ENCODE measurements around the gene DNAAF1.
A peak's percentile ranks its signal among the peaks of the same experiment; 100 is the strongest.

The DNAAF1 gene

DNA sequence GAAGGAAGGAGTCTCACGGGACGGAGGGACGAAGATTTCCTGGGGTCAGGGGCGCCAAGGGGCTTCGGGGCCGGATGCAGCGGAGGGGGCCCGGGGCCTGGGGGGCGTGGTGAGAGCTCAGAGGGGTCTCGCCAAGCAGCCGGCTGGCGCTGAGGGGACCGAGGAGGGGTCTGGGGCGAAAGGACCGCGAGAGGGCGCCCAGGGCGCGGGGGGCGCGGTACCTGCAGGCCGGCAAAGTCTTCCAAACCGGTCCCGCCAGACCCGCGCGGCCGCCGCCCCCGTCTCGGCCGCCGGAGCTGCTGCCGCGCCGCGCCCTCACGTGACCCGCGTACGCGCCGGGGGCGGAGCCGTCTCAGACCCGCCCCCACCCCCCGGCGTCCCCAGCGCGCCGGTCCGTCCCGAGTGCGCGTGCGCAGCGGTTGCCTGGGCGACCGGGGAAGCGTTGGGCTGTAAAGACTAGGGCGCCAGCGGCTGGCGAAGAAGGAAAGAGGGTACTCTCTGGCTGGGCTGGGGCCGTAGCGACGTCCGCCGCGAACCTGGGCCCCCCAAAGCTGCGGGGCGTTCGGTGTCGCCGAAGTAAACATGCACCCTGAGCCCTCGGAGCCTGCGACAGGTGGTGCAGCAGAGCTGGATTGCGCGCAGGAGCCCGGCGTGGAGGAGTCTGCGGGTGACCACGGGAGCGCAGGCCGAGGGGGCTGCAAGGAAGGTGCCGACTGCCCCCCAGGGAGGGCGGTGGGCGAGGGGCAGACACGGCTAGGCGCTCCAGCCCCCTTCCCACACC lies at the start of gene DNAAF1, which contains the start of gene HSDL1:
TSS of gene DNAAF1 (plus strand) at position 450 of the 781 bp plus-strand sequence. CDS start at position 583, 133 bp downstream.
TSS of gene HSDL1 (minus strand) at position 319 of the 781 bp plus-strand sequence. CDS start 13,856 bp downstream, outside the sequence.
- H3K36me3 ChIP-seq (ENCODE audit: low read depth): no peaks in the 10 kb centered on the region
- H3K4me3 ChIP-seq (ENCODE audit: severe bottlenecking): peak within 1 kb of the TSS; percentile 60
- H3K4me1 ChIP-seq (ENCODE audit: insufficient read depth, poor library complexity, severe bottlenecking): no peaks in the 10 kb centered on the region
- no peaks in the 10 kb centered on the region for H3K27me3 ChIP-seq (ENCODE audit: insufficient read depth, poor library complexity, severe bottlenecking)
- H3K9me3 ChIP-seq (ENCODE audit: severe bottlenecking): no peaks in the 10 kb centered on the region
- DNase-seq (ENCODE audit: low spot score) (no peak), ATAC-seq (ENCODE audit: low read depth) (peak; percentile 78)
- H3K27ac ChIP-seq (ENCODE audit: poor library complexity, severe bottlenecking): no peak within 1 kb of the TSS
- peak; percentile 23 for TF ChIP-seq CTCF (IDR thresholded peaks at IDR 0.05; ENCODE audit: poor library complexity, severe bottlenecking)

- no peaks in the 10 kb centered on the region for H3K9me3 ChIP-seq (ENCODE audit: severe bottlenecking)
- no peak overlapping the region for H3K4me3 ChIP-seq (ENCODE audit: severe bottlenecking)
- H3K36me3 ChIP-seq (ENCODE audit: low read depth): peaks cover 85% of the 10 kb centered on the region
- no peaks in the 10 kb centered on the region for H3K27me3 ChIP-seq (ENCODE audit: insufficient read depth, poor library complexity, severe bottlenecking)
- no peak overlapping the region for H3K27ac ChIP-seq (ENCODE audit: poor library complexity, severe bottlenecking)
- H3K4me1 ChIP-seq (ENCODE audit: insufficient read depth, poor library complexity, severe bottlenecking): peaks cover 11% of the 10 kb centered on the region
- ATAC-seq (ENCODE audit: low read depth): no peak
- no peak for DNase-seq (ENCODE audit: low spot score)
- TF ChIP-seq CTCF (IDR thresholded peaks at IDR 0.05; ENCODE audit: poor library complexity, severe bottlenecking): no peak
Measured at GRCh38 chr16:84095466-84095865, 49.6 kb upstream of the DNAAF1 start.

DNA sequence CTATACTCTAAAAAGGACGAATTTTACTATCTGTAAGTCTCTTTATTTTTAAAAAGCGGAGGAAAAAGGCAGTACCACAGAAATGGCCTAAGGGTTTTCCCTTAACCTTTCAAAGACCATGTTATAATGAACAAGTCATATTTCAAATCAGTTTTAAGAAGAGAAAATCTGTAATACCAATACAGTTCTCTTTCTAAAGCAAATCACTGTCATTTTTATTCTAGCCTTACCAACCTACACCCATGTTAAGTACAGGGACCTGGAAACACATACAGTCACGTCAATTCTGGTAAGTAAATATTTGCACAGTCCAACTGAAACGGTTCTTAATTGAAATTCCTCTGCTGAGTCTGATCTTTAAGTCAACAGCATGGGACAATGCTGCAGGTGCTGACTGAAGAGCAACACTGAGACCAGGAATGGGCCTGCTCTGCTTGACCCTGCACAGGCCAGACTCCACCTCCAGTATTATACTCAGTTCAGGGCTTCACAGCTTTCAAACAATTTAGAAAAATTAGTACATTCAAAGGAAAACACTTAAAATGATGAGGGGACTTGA lies 48.6 kb upstream of the DNAAF1 start:
- ATAC-seq (ENCODE audit: low read depth): no peak
- no peak for DNase-seq (ENCODE audit: low spot score)
- Histone ChIP-seq H3K4me3 (ENCODE audit: severe bottlenecking) (no peak overlapping the region), H3K36me3 (ENCODE audit: low read depth) (peaks cover 80% of the 10 kb centered on the region), H3K27me3 (ENCODE audit: insufficient read depth, poor library complexity, severe bottlenecking) (no peaks in the 10 kb centered on the region), H3K4me1 (ENCODE audit: insufficient read depth, poor library complexity, severe bottlenecking) (peaks cover 11% of the 10 kb centered on the region), H3K9me3 (ENCODE audit: severe bottlenecking) (no peaks in the 10 kb centered on the region), H3K27ac (ENCODE audit: poor library complexity, severe bottlenecking) (no peak overlapping the region)
- no peak for TF ChIP-seq CTCF (IDR thresholded peaks at IDR 0.05; ENCODE audit: poor library complexity, severe bottlenecking)

DNA sequence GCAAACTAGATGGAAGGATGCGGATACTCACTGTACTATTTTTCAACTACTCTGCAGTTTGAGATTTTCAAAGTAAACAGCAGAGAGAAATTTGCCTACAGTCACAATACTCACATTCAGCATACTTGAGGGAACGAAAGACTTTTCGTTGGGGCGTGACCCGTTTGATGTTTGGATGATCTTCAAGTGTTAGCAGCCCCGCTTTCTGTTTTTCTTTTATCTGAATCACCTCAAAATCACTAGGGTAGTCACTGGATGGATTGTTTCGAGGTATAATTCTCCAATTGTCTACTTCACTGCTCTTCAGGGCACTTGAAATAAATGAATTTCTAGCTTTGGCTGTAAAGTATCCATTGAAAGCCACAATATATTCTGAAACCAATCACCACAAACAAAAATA lies 46.2 kb upstream of the DNAAF1 start:
- H3K9me3 ChIP-seq (ENCODE audit: severe bottlenecking): no peaks in the 10 kb centered on the region

More for the DNA sequence above, 46.2 kb upstream of the DNAAF1 start:
- TF ChIP-seq CTCF (IDR thresholded peaks at IDR 0.05; ENCODE audit: poor library complexity, severe bottlenecking): no peak
- no peak for ATAC-seq (ENCODE audit: low read depth)
- no peak overlapping the region for H3K4me3 ChIP-seq (ENCODE audit: severe bottlenecking)
- peaks cover 18% of the 10 kb centered on the region for H3K4me1 ChIP-seq (ENCODE audit: insufficient read depth, poor library complexity, severe bottlenecking)
- peaks cover 63% of the 10 kb centered on the region for H3K36me3 ChIP-seq (ENCODE audit: low read depth)
- no peaks in the 10 kb centered on the region for H3K27me3 ChIP-seq (ENCODE audit: insufficient read depth, poor library complexity, severe bottlenecking)
- DNase-seq (ENCODE audit: low spot score): no peak
- no peak overlapping the region for H3K27ac ChIP-seq (ENCODE audit: poor library complexity, severe bottlenecking)

All from RWPE2 (cell line).